DMS53 treated with DMSO at 0.1 percent for 48 hours (cell line): ENCODE results near the gene HPSE2.
"Not testable (repeated sequence)": the region's sequence is repeated elsewhere in the genome, so short reads cannot be mapped to it uniquely, and the experiment has no call there.

Source experiments
- DNase-seq: peaks from one replicate; lab custom pipeline; 2025; ENCODE audit not compliant: unreplicated experiment; lab: John Stamatoyannopoulos, UW

HPSE2 gene

GRCh38 chr10:99170116-99170675 is 65.5 kb downstream of the HPSE2 start:
- DNase-seq: no peak

GRCh38 chr10:99161165-99161564 is 74.5 kb downstream of the HPSE2 start:
- no peak for DNase-seq

- no peak for DNase-seq
These were observed 92.0 kb downstream of the HPSE2 start for GRCh38 chr10:99143651-99144050.

GRCh38 chr10:99143011-99143410 is 92.6 kb downstream of the HPSE2 start:
- DNase-seq: no peak

- not testable (repeated sequence) for DNase-seq
These were observed 102.8 kb downstream of the HPSE2 start for GRCh38 chr10:99132897-99133296.

GRCh38 chr10:99125879-99126278 is 109.8 kb downstream of the HPSE2 start:
- no peak for DNase-seq

GRCh38 chr10:99124376-99124775 is 111.3 kb downstream of the HPSE2 start:
- DNase-seq: no peak

- DNase-seq: no peak
These were observed 111.8 kb downstream of the HPSE2 start for GRCh38 chr10:99123851-99124250.

GRCh38 chr10:99123336-99123735 is 112.3 kb downstream of the HPSE2 start:
- DNase-seq: no peak

GRCh38 chr10:99119258-99119748 is 116.3 kb downstream of the HPSE2 start:
- no peak for DNase-seq

GRCh38 chr10:99115703-99116102 is 119.9 kb downstream of the HPSE2 start:
- no peak for DNase-seq

- no peak for DNase-seq
These were observed 150.3 kb downstream of the HPSE2 start for GRCh38 chr10:99085358-99085757.

- DNase-seq: no peak
These were observed 151.5 kb downstream of the HPSE2 start for GRCh38 chr10:99084161-99084560.

GRCh38 chr10:99080275-99080945 is 155.2 kb downstream of the HPSE2 start:
- DNase-seq: no peak

GRCh38 chr10:99062591-99062990 is 173.1 kb downstream of the HPSE2 start:
- DNase-seq: no peak

- no peak for DNase-seq
These were observed 176.9 kb downstream of the HPSE2 start for GRCh38 chr10:99058762-99059161.

- DNase-seq: no peak
These were observed 177.5 kb downstream of the HPSE2 start for GRCh38 chr10:99057936-99058690.

GRCh38 chr10:99045671-99046070 is 190.0 kb downstream of the HPSE2 start:
- DNase-seq: no peak

- no peak for DNase-seq
These were observed 193.4 kb downstream of the HPSE2 start for GRCh38 chr10:99042051-99042771.

GRCh38 chr10:99041468-99041867 is 194.2 kb downstream of the HPSE2 start:
- DNase-seq: no peak

GRCh38 chr10:99013885-99014284 is 221.8 kb downstream of the HPSE2 start:
- DNase-seq: no peak
